BLaER1 (cell line): Measurements from ENCODE around the gene CA14.

ENCODE experiments used
- H3K27ac ChIP-seq: shearing (Covaris generic); formaldehyde crosslinking; 2 replicates; pipeline ENCODE4 v1.8.1; 2022
- H3K27me3 ChIP-seq: shearing (Covaris generic); formaldehyde crosslinking; 2 replicates; pipeline ENCODE4 v1.8.1; 2022
- H3K36me3 ChIP-seq: shearing (Covaris generic); formaldehyde crosslinking; 2 replicates; pipeline ENCODE4 v1.8.1; 2022
- H3K4me1 ChIP-seq: shearing (Covaris generic); formaldehyde crosslinking; 2 replicates; pipeline ENCODE4 v1.8.1; 2022
- H3K4me2 ChIP-seq: shearing (Covaris generic); formaldehyde crosslinking; 2 replicates; pipeline ENCODE4 v1.8.1; 2022
- H3K4me3 ChIP-seq: shearing (Covaris generic); formaldehyde crosslinking; 2 replicates; pipeline ENCODE4 v1.8.1; 2022
- H3K9ac ChIP-seq: shearing (Covaris generic); formaldehyde crosslinking; 2 replicates; pipeline ENCODE4 v1.8.1; 2022
- H3K9me3 ChIP-seq: shearing (Covaris generic); formaldehyde crosslinking; 2 replicates; pipeline ENCODE4 v1.8.1; 2022
- H4K20me1 ChIP-seq: shearing (Covaris generic); formaldehyde crosslinking; 2 replicates; pipeline ENCODE4 v1.8.1; 2022
- Cebpa-rat ChIP-seq: shearing (Covaris generic); IDR thresholded peaks from 2 replicates; pipeline ENCODE4 v1.8.1; 2022

Gene CA14

GRCh38 chr1:150273311-150273710 is 15.7 kb downstream of the CA14 start:
- Histone ChIP-seq H3K4me2 (peak overlapping the region; percentile 72), H4K20me1 (no peaks in the 10 kb centered on the region), H3K27me3 (no peaks in the 10 kb centered on the region), H3K27ac (no peak overlapping the region), H3K9me3 (no peaks in the 10 kb centered on the region), H3K36me3 (no peaks in the 10 kb centered on the region), H3K4me3 (no peak overlapping the region; the same call in 1 of the 2 replicates), H3K9ac (peak overlapping the region; percentile 59), H3K4me1 (peaks cover 37% of the 10 kb centered on the region)
- no peak for TF ChIP-seq Cebpa-rat

- Histone ChIP-seq H3K9ac (no peak overlapping the region), H3K27ac (no peak overlapping the region), H4K20me1 (no peaks in the 10 kb centered on the region), H3K27me3 (peaks cover 13% of the 10 kb centered on the region; the same call in 1 of the 2 replicates), H3K4me1 (peaks cover 10% of the 10 kb centered on the region), H3K4me2 (no peak overlapping the region), H3K4me3 (no peak overlapping the region), H3K9me3 (no peaks in the 10 kb centered on the region), H3K36me3 (peaks cover 3% of the 10 kb centered on the region; the same call in 1 of the 2 replicates)
- no peak for TF ChIP-seq Cebpa-rat
Observed at GRCh38 chr1:150280138-150280707, 22.6 kb downstream of the CA14 start.

- H3K9ac ChIP-seq, result peak overlapping the region; percentile 23; the same call in 1 of the 2 replicates
- no peak overlapping the region for H3K27ac ChIP-seq
- peaks cover 10% of the 10 kb centered on the region for H3K4me1 ChIP-seq
- H3K36me3 ChIP-seq, result peaks cover 3% of the 10 kb centered on the region; the same call in 1 of the 2 replicates
- no peaks in the 10 kb centered on the region for H3K9me3 ChIP-seq
- peak overlapping the region; percentile 62 for H3K4me2 ChIP-seq
- H3K27me3 ChIP-seq, result peaks cover 13% of the 10 kb centered on the region; the same call in 1 of the 2 replicates
- H4K20me1 ChIP-seq, result no peaks in the 10 kb centered on the region
- H3K4me3 ChIP-seq, result peak overlapping the region; percentile 46
- no peak for TF ChIP-seq Cebpa-rat
Observed at GRCh38 chr1:150281221-150281757, 23.7 kb downstream of the CA14 start.

GRCh38 chr1:150281758-150282557 is 24.4 kb downstream of the CA14 start, which contains the start of gene CIART:
TSS of gene CIART (plus strand) at chr1:150282554. CDS start at chr1:150283268, 714 bp downstream.
- peak within 1 kb of the TSS; percentile 46 for H3K4me3 ChIP-seq
- no peak within 1 kb of the TSS for H3K27ac ChIP-seq
- H3K27me3 ChIP-seq, result peaks cover 13% of the 10 kb centered on the region; the same call in 1 of the 2 replicates
- H3K9me3 ChIP-seq, result no peaks in the 10 kb centered on the region
- no peak for TF ChIP-seq Cebpa-rat
- peaks cover 3% of the 10 kb centered on the region; the same call in 1 of the 2 replicates for H3K36me3 ChIP-seq
- H3K4me1 ChIP-seq, result peaks cover 10% of the 10 kb centered on the region
- H3K4me2 ChIP-seq, result peak within 1 kb of the TSS; percentile 62
- H4K20me1 ChIP-seq, result no peaks in the 10 kb centered on the region
- peak within 1 kb of the TSS; percentile 23; the same call in 1 of the 2 replicates for H3K9ac ChIP-seq

- Histone ChIP-seq H3K4me2 (no peak overlapping the region; the same call in 1 of the 2 replicates), H3K9me3 (no peaks in the 10 kb centered on the region), H3K27ac (no peak overlapping the region), H3K36me3 (peaks cover 3% of the 10 kb centered on the region; the same call in 1 of the 2 replicates), H3K27me3 (peaks cover 13% of the 10 kb centered on the region; the same call in 1 of the 2 replicates), H4K20me1 (no peaks in the 10 kb centered on the region), H3K4me1 (peaks cover 10% of the 10 kb centered on the region), H3K9ac (no peak overlapping the region), H3K4me3 (no peak overlapping the region)
- TF ChIP-seq Cebpa-rat, result no peak
Observed at GRCh38 chr1:150282558-150282958, 25.0 kb downstream of the CA14 start.

- Histone ChIP-seq H3K27ac (no peak overlapping the region), H3K4me2 (no peak overlapping the region), H3K9ac (no peak overlapping the region), H3K9me3 (no peaks in the 10 kb centered on the region), H3K36me3 (peaks cover 3% of the 10 kb centered on the region; the same call in 1 of the 2 replicates), H3K4me1 (peaks cover 10% of the 10 kb centered on the region), H4K20me1 (no peaks in the 10 kb centered on the region), H3K4me3 (no peak overlapping the region), H3K27me3 (peaks cover 13% of the 10 kb centered on the region; the same call in 1 of the 2 replicates)
- TF ChIP-seq Cebpa-rat, result no peak
Observed at GRCh38 chr1:150283260-150283659, 25.7 kb downstream of the CA14 start.

GRCh38 chr1:150288382-150288781 is 30.8 kb downstream of the CA14 start:
- no peaks in the 10 kb centered on the region for H3K9me3 ChIP-seq
- no peak for TF ChIP-seq Cebpa-rat
- H3K27ac ChIP-seq, result no peak overlapping the region
- no peak overlapping the region for H3K4me3 ChIP-seq
- no peaks in the 10 kb centered on the region for H3K36me3 ChIP-seq
- H3K4me1 ChIP-seq, result peaks cover 10% of the 10 kb centered on the region
- no peaks in the 10 kb centered on the region for H3K27me3 ChIP-seq
- H3K4me2 ChIP-seq, result no peak overlapping the region
- no peaks in the 10 kb centered on the region for H4K20me1 ChIP-seq
- no peak overlapping the region for H3K9ac ChIP-seq

GRCh38 chr1:150288822-150289221 is 31.2 kb downstream of the CA14 start:
- Histone ChIP-seq H3K4me1 (peaks cover 10% of the 10 kb centered on the region), H3K9me3 (no peaks in the 10 kb centered on the region), H3K9ac (no peak overlapping the region), H3K36me3 (no peaks in the 10 kb centered on the region), H3K4me3 (no peak overlapping the region), H4K20me1 (no peaks in the 10 kb centered on the region), H3K27ac (no peak overlapping the region), H3K4me2 (no peak overlapping the region), H3K27me3 (no peaks in the 10 kb centered on the region)
- no peak for TF ChIP-seq Cebpa-rat

- Histone ChIP-seq H3K27me3 (no peaks in the 10 kb centered on the region), H3K4me1 (peaks cover 35% of the 10 kb centered on the region), H3K27ac (peak within 1 kb of the TSS; percentile 74), H3K4me3 (peak within 1 kb of the TSS; percentile 73), H3K9ac (peak within 1 kb of the TSS; percentile 77), H4K20me1 (0 out of 2 replicates have a peak, but pooled peaks cover 3% of the 10 kb centered on the region), H3K36me3 (peaks cover 33% of the 10 kb centered on the region), H3K9me3 (no peaks in the 10 kb centered on the region), H3K4me2 (peak within 1 kb of the TSS; percentile 92)
- TF ChIP-seq Cebpa-rat, result no peak; the same call in 1 of the 2 replicates
Observed at GRCh38 chr1:150293433-150294253, 36.1 kb downstream of the CA14 start, which contains the start of gene MRPS21. TSS of gene MRPS21 (plus strand) at chr1:150293861. CDS start at chr1:150294367, 506 bp downstream.
